ENCODE results near the gene C10orf143.
A peak's percentile ranks its signal among the peaks of the same experiment; 100 is the strongest.

Gene C10orf143

DNA sequence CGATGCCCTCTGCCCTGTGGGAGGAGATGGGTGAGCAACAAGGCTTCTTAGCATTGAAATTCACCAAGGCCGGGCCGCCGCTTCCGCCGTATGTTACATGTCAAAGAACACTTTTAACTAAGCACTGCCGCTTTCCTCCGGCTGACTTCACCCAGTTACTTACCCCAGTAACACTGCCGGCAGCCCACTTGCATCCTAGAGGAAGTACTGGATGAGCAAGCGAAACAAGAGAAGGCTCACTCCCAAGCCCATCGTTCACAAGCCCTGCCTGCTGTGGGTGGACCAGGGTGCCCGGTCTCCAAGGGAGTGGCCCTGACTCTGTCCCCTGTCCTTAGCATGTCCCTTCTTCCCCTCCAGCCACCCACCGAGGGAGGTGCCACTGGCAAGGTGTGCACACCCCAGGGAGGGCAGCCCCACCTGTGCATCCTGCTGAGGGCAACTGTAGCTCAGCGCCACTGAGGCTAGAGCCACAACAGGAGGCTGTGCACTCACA lies 73.4 kb downstream of the C10orf143 start:
- TF ChIP-seq CTCF (IDR thresholded peaks at IDR 0.05; ENCODE audit: low read length, missing control alignments): no peak
- no peak overlapping the region for H3K4me3 ChIP-seq (replicated peaks; ENCODE audit: low read depth, low read length)
- no peak for DNase-seq (ENCODE audit: low read depth)

GRCh38 chr10:130036296-130037065 lies 74.1 kb downstream of the C10orf143 start:
- DNase-seq (ENCODE audit: low read depth): no peak
- no peak for TF ChIP-seq CTCF (IDR thresholded peaks at IDR 0.05; ENCODE audit: low read length, missing control alignments)
- no peak overlapping the region for H3K4me3 ChIP-seq (replicated peaks; ENCODE audit: low read depth, low read length)

GRCh38 chr10:130029209-130029608 lies 81.4 kb downstream of the C10orf143 start:
- no peak for DNase-seq (ENCODE audit: low read depth)
- H3K4me3 ChIP-seq (replicated peaks; ENCODE audit: low read depth, low read length): no peak overlapping the region
- no peak for TF ChIP-seq CTCF (IDR thresholded peaks at IDR 0.05; ENCODE audit: low read length, missing control alignments)

DNA sequence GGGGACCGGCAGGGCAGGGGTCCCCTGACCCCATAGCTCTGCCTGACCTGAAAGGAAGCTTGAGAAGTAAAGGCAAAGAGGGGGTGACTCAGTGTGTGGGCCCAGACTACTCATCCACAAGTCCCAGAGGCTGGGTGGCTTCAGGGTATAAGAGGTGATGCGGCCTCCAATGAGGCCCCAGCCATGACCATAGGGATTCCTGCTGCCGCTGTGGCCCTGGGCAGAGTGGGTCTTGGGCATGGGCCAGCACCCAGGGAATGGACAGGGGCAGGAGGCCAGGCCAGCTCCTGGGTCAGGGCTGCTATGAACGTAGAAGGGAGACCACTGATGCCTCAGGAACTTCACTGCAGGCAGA lies 82.2 kb downstream of the C10orf143 start:
- DNase-seq (ENCODE audit: low read depth): no peak
- no peak for TF ChIP-seq CTCF (IDR thresholded peaks at IDR 0.05; ENCODE audit: low read length, missing control alignments)
- no peak overlapping the region for H3K4me3 ChIP-seq (replicated peaks; ENCODE audit: low read depth, low read length)

DNA sequence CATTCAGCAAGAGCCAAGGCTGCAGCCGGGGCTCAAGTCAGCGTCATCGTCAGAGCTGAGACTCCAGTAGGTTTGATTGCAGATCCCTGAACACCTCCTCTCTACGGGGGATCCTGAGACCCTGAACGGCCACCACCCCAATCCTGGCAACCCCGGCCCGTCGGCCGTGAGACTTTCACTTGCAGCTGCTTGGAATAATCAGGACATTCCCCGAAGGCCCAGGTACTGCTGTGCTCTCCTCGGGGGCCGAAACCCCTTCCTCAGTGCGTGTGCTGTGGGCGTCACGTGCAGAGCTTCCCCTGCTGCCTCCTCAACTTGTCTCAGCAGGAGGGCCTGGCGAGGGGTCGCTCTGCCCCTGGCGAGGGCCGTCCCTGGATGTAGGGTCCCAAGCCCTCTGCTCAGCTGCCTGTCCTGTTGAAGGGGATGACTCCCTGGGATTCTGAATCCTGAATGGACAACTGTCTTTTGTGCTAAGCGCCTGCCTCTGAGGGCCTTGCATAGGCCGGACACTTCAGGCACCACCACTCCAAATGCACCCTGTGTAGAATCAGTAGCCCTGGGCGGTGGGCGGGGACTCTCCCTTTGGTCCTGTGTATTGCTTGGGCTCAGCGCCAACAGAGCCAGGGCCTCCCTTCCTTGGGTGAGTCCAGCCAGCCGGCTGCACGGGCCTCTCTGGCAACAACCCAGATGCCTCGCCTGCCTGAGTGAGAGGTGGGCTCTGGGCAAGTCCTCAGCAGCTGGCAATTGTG lies 82.7 kb downstream of the C10orf143 start:
- DNase-seq (ENCODE audit: low read depth): peak; percentile 3
- no peak for TF ChIP-seq CTCF (IDR thresholded peaks at IDR 0.05; ENCODE audit: low read length, missing control alignments)
- no peak overlapping the region for H3K4me3 ChIP-seq (replicated peaks; ENCODE audit: low read depth, low read length)

GRCh38 chr10:130026670-130027456 lies 83.8 kb downstream of the C10orf143 start:
- no peak for DNase-seq (ENCODE audit: low read depth)
- no peak for TF ChIP-seq CTCF (IDR thresholded peaks at IDR 0.05; ENCODE audit: low read length, missing control alignments)
- H3K4me3 ChIP-seq (replicated peaks; ENCODE audit: low read depth, low read length): no peak overlapping the region
